SK-N-SH (cell line): ENCODE results near the gene OLR1. TPM values are rescaled to one million over a fixed set of nuclear protein-coding genes. Genes with fewer than 3 reads are reported as not detected.

ENCODE experiments used
- CTCF ChIA-PET: fragments of 300-600, 350-600 bp; formaldehyde crosslinking; extraction: SDS; loops from one replicate; lab custom pipeline; 2021; lab: Yijun Ruan, JAX
- POLR2A ChIA-PET: fragments of 350-600 bp; sonication (Branson Sonifier 250); formaldehyde crosslinking; extraction: SDS; loops from one replicate; lab custom pipeline; 2020; ENCODE audit warnings: antibody characterized with exemption, inconsistent platforms; lab: Yijun Ruan, JAX
- DNase-seq: peaks from one replicate; pipeline ENCODE4 v3.0.0; 2012
- H2AFZ ChIP-seq: fragments of 200-600 bp; sonication (generic); 2 replicates; pipeline ENCODE4 v1.8.1; 2016; ENCODE audit warnings: antibody characterized with exemption, mild to moderate bottlenecking, low read depth
- H3F3A ChIP-seq: fragments of 200-600 bp; sonication (generic); replicated peaks from 2 replicates; pipeline ENCODE3; 2016; ENCODE audit warnings: antibody characterized with exemption, mild to moderate bottlenecking; ENCODE audit not compliant: insufficient read depth
- H3K27ac ChIP-seq, 2 experiments: fragments of 200-500 bp in 1 of 2; fragments of 200-600 bp in 1 of 2; sonication (Bioruptor generic) in 1 of 2; sonication (generic), shearing (Covaris generic) in 1 of 2; 2 replicates each; pipeline versions ENCODE4 v1.5.1 to v1.6.1; 2014 to 2016; ENCODE audit warnings: low read depth in 2 of 2, inconsistent platforms in 1 of 2, low read length in 1 of 2, mild to moderate bottlenecking in 1 of 2, mixed read lengths in 1 of 2
- H3K27me3 ChIP-seq: fragments of 200-600 bp; sonication (generic), shearing (Covaris generic); 2 replicates; pipeline ENCODE4 v1.6.1; 2016; ENCODE audit warnings: mixed run types; ENCODE audit not compliant: insufficient read depth
- H3K36me3 ChIP-seq, 2 experiments: fragments of 200-500 bp in 1 of 2; fragments of 200-600 bp in 1 of 2; sonication (Bioruptor generic) in 1 of 2; sonication (generic) in 1 of 2; replicated peaks in 1 of 2; 2 replicates each; pipeline versions ENCODE3 to v1.5.1; 2014 to 2016; ENCODE audit warnings: low read length in 1 of 2, mild to moderate bottlenecking in 1 of 2; ENCODE audit not compliant: insufficient read depth in 2 of 2, control insufficient read depth in 1 of 2
- H3K4me1 ChIP-seq, 2 experiments: fragments of 200-500 bp in 1 of 2; fragments of 200-600 bp in 1 of 2; sonication (Bioruptor generic) in 1 of 2; sonication (generic), shearing (Covaris generic) in 1 of 2; 2 replicates each; pipeline versions ENCODE4 v1.5.1 to v1.6.1; 2014 to 2016; ENCODE audit warnings: low read depth in 1 of 2, low read length in 1 of 2, mixed run types in 1 of 2; ENCODE audit not compliant: insufficient read depth in 2 of 2, control insufficient read depth in 1 of 2
- H3K4me2 ChIP-seq: fragments of 200-600 bp; sonication (generic), shearing (Covaris generic); 2 replicates; pipeline ENCODE4 v1.6.1; 2017; ENCODE audit warnings: mixed run types
- H3K4me3 ChIP-seq, 2 experiments: fragments of 200-500 bp in 1 of 2; fragments of 200-600 bp in 1 of 2; sonication (Bioruptor generic) in 1 of 2; sonication (generic), shearing (Covaris generic) in 1 of 2; 2 replicates each; pipeline versions ENCODE4 v1.5.1 to v1.8.1; 2014 to 2016; ENCODE audit warnings: low read depth in 2 of 2, inconsistent platforms in 1 of 2, low read length in 1 of 2, mild to moderate bottlenecking in 1 of 2, mixed read lengths in 1 of 2, moderate library complexity in 1 of 2
- H3K79me2 ChIP-seq: fragments of 200-600 bp; sonication (generic); 2 replicates; pipeline ENCODE4 v1.8.1; 2017; ENCODE audit warnings: mild to moderate bottlenecking; ENCODE audit not compliant: insufficient read depth
- H3K9ac ChIP-seq: fragments of 200-600 bp; sonication (generic); 2 replicates; pipeline ENCODE4 v1.6.1; 2017; ENCODE audit warnings: mixed run types
- H3K9me2 ChIP-seq: fragments of 200-600 bp; sonication (generic); 2 replicates; pipeline ENCODE4 v1.6.1; 2017; ENCODE audit warnings: mixed run types
- H3K9me3 ChIP-seq: fragments of 200-600 bp; sonication (generic); 2 replicates; pipeline ENCODE4 v1.6.1; 2017; ENCODE audit warnings: mixed run types, mild to moderate bottlenecking, moderate library complexity
- H4K20me1 ChIP-seq: fragments of 200-600 bp; sonication (generic); 2 replicates; pipeline ENCODE4 v1.6.1; 2017; ENCODE audit warnings: mild to moderate bottlenecking, mixed run types; ENCODE audit not compliant: insufficient read depth
- ELF1 ChIP-seq: IDR thresholded peaks from 2 replicates; pipeline ENCODE4 v1.4.0; 2012
- IRF3 ChIP-seq: fragments of 150-350 bp; IDR thresholded peaks from 2 replicates; pipeline ENCODE4 v1.6.1; 2016; ENCODE audit warnings: mild to moderate bottlenecking, low read depth, low read length
- MEF2A ChIP-seq: IDR thresholded peaks from 2 replicates; pipeline ENCODE4 v1.4.0; 2012; ENCODE audit warnings: low read depth, borderline replicate concordance
- NFIC ChIP-seq: IDR thresholded peaks from 2 replicates; pipeline ENCODE4 v1.4.0; 2012; ENCODE audit warnings: borderline replicate concordance
- REST ChIP-seq: IDR thresholded peaks from 2 replicates; pipeline ENCODE4 v1.6.1; 2012; ENCODE audit warnings: mild to moderate bottlenecking, low read depth, low read length, moderate library complexity
- TCF12 ChIP-seq: IDR thresholded peaks from 2 replicates; pipeline ENCODE4 v1.4.0; 2012
- ZBTB33 ChIP-seq: IDR thresholded peaks from 2 replicates; pipeline ENCODE4 v1.4.0; 2012; ENCODE audit warnings: low read depth, borderline replicate concordance
- WGBS: methylation state at CpG from one replicate; pipeline ENCODE4 v1.1.6; 2017; ENCODE audit warnings: low lambda C conversion rate; 5-methylcytosine and 5-hydroxymethylcytosine counted together
- polyA plus RNA-seq, 3 experiments: library from polyadenylated mRNA; depleted of rRNA; stranded (reverse); fragments of >200 nt; gene quantifications; 2 replicates each; pipeline ENCODE4 v1.2.3, GENCODE V29; 2012

Gene OLR1
- polyA plus RNA-seq, 1 of the 3 experiments (the other 2 are of a cell fraction): not detected

- CTCF ChIA-PET: no interaction called here
- no peak overlapping the region for H3K27ac ChIP-seq
Observed at GRCh38 chr12:10167599-10167998, 4.3 kb downstream of the OLR1 start.

More at GRCh38 chr12:10167599-10167998, 4.3 kb downstream of the OLR1 start:
- Histone ChIP-seq H3K79me2 (no peaks in the 10 kb centered on the region), H4K20me1 (no peaks in the 10 kb centered on the region), H2AFZ (no peak overlapping the region), H3K4me2 (no peak overlapping the region), H3K27me3 (peaks cover 10% of the 10 kb centered on the region; the same call in 1 of the 2 replicates), H3F3A (no peaks in the 10 kb centered on the region), H3K36me3 (no peaks in the 10 kb centered on the region), H3K9me2 (no peaks in the 10 kb centered on the region), H3K9ac (no peak overlapping the region), H3K9me3 (no peaks in the 10 kb centered on the region), H3K4me3 (no peak overlapping the region), H3K4me1 (no peaks in the 10 kb centered on the region)
- no peak for TF ChIP-seq IRF3
- TF ChIP-seq ZBTB33: no peak
- no peak for TF ChIP-seq TCF12
- no peak for TF ChIP-seq NFIC
- no peak for TF ChIP-seq ELF1
- no peak for TF ChIP-seq MEF2A
- TF ChIP-seq REST: no peak
- POLR2A ChIA-PET: no interaction called here
- no peak for DNase-seq
- WGBS: 11% methylated on average over 5 of the region's 5 CpGs
